Smooth muscle cell (in vitro differentiated cells): ENCODE measurements around the gene TGFA. TPM values are rescaled to one million over a fixed set of nuclear protein-coding genes. Genes with fewer than 3 reads are reported as not detected.

Experiments used
- DNase-seq: peaks from one replicate; lab custom pipeline; 2025; ENCODE audit not compliant: unreplicated experiment; lab: John Stamatoyannopoulos, UW
- H2AFZ ChIP-seq: fragments of 200-600 bp; sonication (generic); 2 replicates; pipeline ENCODE4 v1.6.0; 2016; ENCODE audit warnings: antibody characterized with exemption, low read depth, mild to moderate bottlenecking
- H3F3A ChIP-seq: fragments of 200-600 bp; sonication (generic); 2 replicates; pipeline ENCODE4 v1.6.0; 2017; ENCODE audit warnings: antibody characterized with exemption, low read depth
- H3K27ac ChIP-seq: fragments of 200-600 bp; sonication (generic); 2 replicates; pipeline ENCODE4 v1.5.1; 2016; ENCODE audit warnings: low read depth, mild to moderate bottlenecking
- H3K27me3 ChIP-seq: fragments of 200-600 bp; sonication (generic); 2 replicates; pipeline ENCODE4 v1.6.1; 2016; ENCODE audit warnings: low read depth, mild to moderate bottlenecking
- H3K36me3 ChIP-seq: fragments of 200-600 bp; sonication (generic); 2 replicates; pipeline ENCODE4 v1.5.1; 2016; ENCODE audit warnings: low read depth
- H3K4me1 ChIP-seq: fragments of 200-600 bp; sonication (generic); 2 replicates; pipeline ENCODE4 v1.5.1; 2016; ENCODE audit warnings: low read depth
- H3K4me2 ChIP-seq: fragments of 200-600 bp; sonication (generic); 2 replicates; pipeline ENCODE4 v1.6.0; 2016; ENCODE audit warnings: mild to moderate bottlenecking
- H3K4me3 ChIP-seq: fragments of 200-600 bp; sonication (generic); 2 replicates; pipeline ENCODE4 v1.5.1; 2016; ENCODE audit warnings: mild to moderate bottlenecking
- H3K79me2 ChIP-seq: fragments of 200-600 bp; sonication (generic); 2 replicates; pipeline ENCODE4 v1.6.0; 2016; ENCODE audit warnings: low read depth, mild to moderate bottlenecking
- H3K9ac ChIP-seq: fragments of 200-600 bp; sonication (generic); 2 replicates; pipeline ENCODE4 v1.6.0; 2016; ENCODE audit warnings: low read depth
- H3K9me3 ChIP-seq: fragments of 200-600 bp; sonication (generic); replicated peaks from 2 replicates; pipeline ENCODE4 v1.5.1; 2016; ENCODE audit warnings: low read depth
- H4K20me1 ChIP-seq: fragments of 200-600 bp; sonication (generic); 2 replicates; pipeline ENCODE4 v1.6.0; 2016; ENCODE audit warnings: low read depth
- CTCF ChIP-seq: fragments of 200-600 bp; sonication (generic); IDR thresholded peaks from 2 replicates; pipeline ENCODE4 v1.5.1; 2017; ENCODE audit warnings: borderline replicate concordance, mild to moderate bottlenecking, antibody characterized with exemption; ENCODE audit not compliant: insufficient read depth, poor library complexity, severe bottlenecking
- WGBS: methylation state at CpG from one replicate; pipeline ENCODE4 v1.1.7; 2016; ENCODE audit warnings: low lambda C conversion rate; 5-methylcytosine and 5-hydroxymethylcytosine counted together
- polyA plus RNA-seq: library from polyadenylated mRNA; unstranded; fragments of >200 nt; fragmentation: Nextera tagmentation; extraction: Ambion mirVana; gene quantifications from 2 replicates; pipeline ENCODE4 v1.2.1, GENCODE V29; 2016
- total RNA-seq: library from RNA; depleted of rRNA; stranded (reverse); fragments of >200 nt; gene quantifications from 2 replicates; pipeline ENCODE4 v1.2.3, GENCODE V29; 2014

Gene TGFA
- total and polyA plus RNA-seq, 2 experiments from 2014 or later, result 0.21 to 2.4 TPM

DNA sequence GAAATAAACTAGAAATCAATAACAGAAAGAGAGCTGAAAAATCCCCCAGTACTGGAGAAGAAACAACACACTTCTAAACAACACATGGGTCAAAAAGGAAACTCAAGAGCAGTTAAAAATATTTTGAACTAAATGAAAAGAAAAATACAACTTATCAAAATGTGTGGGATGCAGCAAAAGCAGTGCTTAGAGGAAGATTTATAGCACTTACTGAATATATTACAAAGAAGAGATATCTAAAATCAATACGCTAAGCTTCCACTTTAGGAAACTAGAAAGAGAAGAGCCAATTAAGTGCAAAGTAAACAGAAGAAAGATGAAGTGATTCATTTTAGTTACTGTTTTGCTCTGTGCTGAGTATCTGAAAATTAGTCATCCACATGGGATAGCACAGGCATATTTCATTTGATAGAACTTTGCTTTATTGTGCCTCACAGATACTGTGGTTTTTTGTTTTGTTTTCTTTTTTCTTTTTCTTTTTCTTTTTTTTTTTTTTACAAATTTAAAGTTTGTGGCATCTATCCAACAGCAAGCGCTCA lies 17.0 kb downstream of the TGFA start:
- no peaks in the 10 kb centered on the region for H3K36me3 ChIP-seq
- no peak overlapping the region for H3K27ac ChIP-seq
- TF ChIP-seq CTCF, result no peak
- no peak overlapping the region for H3K4me2 ChIP-seq
- no peak overlapping the region for H3K4me3 ChIP-seq
- H3K9ac ChIP-seq, result no peak overlapping the region
- DNase-seq, result no peak
- 92% methylated on average over 2 of the region's 2 CpGs for WGBS
- H3K4me1 ChIP-seq, result no peaks in the 10 kb centered on the region
- H4K20me1 ChIP-seq, result no peaks in the 10 kb centered on the region
- no peaks in the 10 kb centered on the region for H3K27me3 ChIP-seq
- H3K79me2 ChIP-seq, result no peaks in the 10 kb centered on the region
- no peak overlapping the region for H2AFZ ChIP-seq
- H3F3A ChIP-seq, result no peaks in the 10 kb centered on the region
- H3K9me3 ChIP-seq, result no peaks in the 10 kb centered on the region

DNA sequence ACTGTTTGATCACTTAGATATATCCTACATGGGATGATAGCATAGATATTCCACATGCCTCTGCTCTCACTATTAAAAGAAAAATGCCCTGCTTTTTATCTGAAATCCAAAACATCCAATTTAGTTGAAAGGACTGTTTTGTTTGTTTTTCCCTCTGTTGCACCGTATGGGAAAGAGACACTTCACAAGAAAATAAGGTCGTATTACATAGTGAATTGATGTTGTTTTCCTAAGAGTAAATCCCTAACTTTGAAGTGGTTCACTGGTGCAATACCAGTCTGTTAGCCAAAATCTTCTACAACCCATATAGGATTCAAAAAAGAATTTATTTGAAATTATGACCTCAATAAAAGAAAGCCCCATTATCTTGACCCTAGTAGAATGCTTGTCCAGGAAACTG lies 18.1 kb downstream of the TGFA start:
- no peak for DNase-seq
- no peaks in the 10 kb centered on the region for H4K20me1 ChIP-seq
- no peaks in the 10 kb centered on the region for H3K27me3 ChIP-seq
- no peak overlapping the region for H3K9ac ChIP-seq
- no peaks in the 10 kb centered on the region for H3K36me3 ChIP-seq
- TF ChIP-seq CTCF, result no peak
- no peak overlapping the region for H3K4me2 ChIP-seq
- 43% methylated on average over 2 of the region's 2 CpGs for WGBS
- no peaks in the 10 kb centered on the region for H3K4me1 ChIP-seq
- no peak overlapping the region for H3K4me3 ChIP-seq
- H3K9me3 ChIP-seq, result no peaks in the 10 kb centered on the region
- no peak overlapping the region for H3K27ac ChIP-seq
- H3K79me2 ChIP-seq, result no peaks in the 10 kb centered on the region
- H3F3A ChIP-seq, result no peaks in the 10 kb centered on the region
- H2AFZ ChIP-seq, result no peak overlapping the region

DNA sequence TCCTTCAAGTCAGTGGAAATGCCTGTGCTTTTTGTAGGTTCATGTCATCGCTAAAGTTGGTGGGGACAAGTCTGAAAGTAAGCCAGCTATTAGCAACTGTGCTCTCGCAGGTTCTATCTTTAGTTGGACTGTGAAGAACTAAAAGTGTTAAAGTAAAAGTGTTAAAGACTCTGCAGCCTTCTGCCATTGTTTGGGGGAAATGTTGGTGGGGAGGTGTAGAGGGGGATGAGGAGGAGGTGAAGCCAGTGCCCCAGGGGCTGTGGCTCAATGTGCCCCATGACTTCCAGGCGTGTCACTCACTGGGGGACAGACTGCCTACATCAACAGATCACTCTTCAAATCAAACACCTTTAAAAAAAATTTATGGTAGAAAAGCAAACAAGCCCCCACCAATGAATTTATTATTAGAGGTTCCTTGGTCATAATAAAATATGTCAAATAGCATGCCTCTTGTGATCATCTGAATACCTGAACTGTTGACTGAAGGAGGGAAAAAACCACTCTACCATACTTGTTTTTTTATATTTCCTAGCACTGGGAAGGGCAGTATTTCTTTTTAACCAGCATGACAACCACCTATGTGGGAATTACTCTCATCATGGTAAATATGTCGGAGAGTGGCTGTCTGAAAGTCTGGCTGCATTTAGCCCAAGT lies 19.3 kb downstream of the TGFA start:
- Histone ChIP-seq H4K20me1 (no peaks in the 10 kb centered on the region), H3K36me3 (no peaks in the 10 kb centered on the region), H3K79me2 (no peaks in the 10 kb centered on the region), H3K27me3 (no peaks in the 10 kb centered on the region), H3K4me3 (no peak overlapping the region), H3K4me2 (no peak overlapping the region), H3K27ac (no peak overlapping the region), H3K9me3 (no peaks in the 10 kb centered on the region), H3F3A (no peaks in the 10 kb centered on the region), H2AFZ (no peak overlapping the region), H3K4me1 (no peaks in the 10 kb centered on the region), H3K9ac (no peak overlapping the region)
- no peak for TF ChIP-seq CTCF
- 83% methylated on average over 4 of the region's 4 CpGs for WGBS
- DNase-seq, result no peak
